ENCODE data around the gene KTI12.
A peak's percentile ranks its signal among the peaks of the same experiment; 100 is the strongest.
"Not testable (repeated sequence)": the region's sequence is repeated elsewhere in the genome, so short reads cannot be mapped to it uniquely, and the experiment has no call there.

Gene KTI12, protein sequence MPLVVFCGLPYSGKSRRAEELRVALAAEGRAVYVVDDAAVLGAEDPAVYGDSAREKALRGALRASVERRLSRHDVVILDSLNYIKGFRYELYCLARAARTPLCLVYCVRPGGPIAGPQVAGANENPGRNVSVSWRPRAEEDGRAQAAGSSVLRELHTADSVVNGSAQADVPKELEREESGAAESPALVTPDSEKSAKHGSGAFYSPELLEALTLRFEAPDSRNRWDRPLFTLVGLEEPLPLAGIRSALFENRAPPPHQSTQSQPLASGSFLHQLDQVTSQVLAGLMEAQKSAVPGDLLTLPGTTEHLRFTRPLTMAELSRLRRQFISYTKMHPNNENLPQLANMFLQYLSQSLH

GRCh38 chr1:52033190-52034049 lies at the start of gene KTI12:
Gene KTI12, minus strand, starts transcription at chr1:52033810. Its CDS starts 49 bp downstream, at chr1:52033761.
- Histone ChIP-seq H3K9ac (ENCODE audit: low read length) (peak within 1 kb of the TSS; percentile 92), H3K36me3 (ENCODE audit: control insufficient read depth, insufficient read depth, low read length) (peaks cover 29% of the 10 kb centered on the region), H3K4me1 (ENCODE audit: control insufficient read depth, insufficient read depth, low read length) (peaks cover 9% of the 10 kb centered on the region), H3K27ac (ENCODE audit: low read depth, low read length) (peak within 1 kb of the TSS; percentile 59), H3K27me3 (ENCODE audit: control insufficient read depth, insufficient read depth, low read length) (no peaks in the 10 kb centered on the region), H3K4me3 (ENCODE audit: low read depth, low read length) (peak within 1 kb of the TSS; percentile 87), H3K9me3 (ENCODE audit: control insufficient read depth, insufficient read depth, low read depth, low read length) (no peaks in the 10 kb centered on the region)

- Histone ChIP-seq H3K9ac (ENCODE audit: low read length) (no peak overlapping the region), H3K36me3 (ENCODE audit: control insufficient read depth, insufficient read depth, low read length) (peaks cover 29% of the 10 kb centered on the region), H3K4me3 (ENCODE audit: low read depth, low read length) (no peak overlapping the region), H3K9me3 (ENCODE audit: control insufficient read depth, insufficient read depth, low read depth, low read length) (no peaks in the 10 kb centered on the region), H3K27ac (ENCODE audit: low read depth, low read length) (0 out of 2 replicates have a peak overlapping the region, but pooled peaks have one; percentile 33), H3K4me1 (ENCODE audit: control insufficient read depth, insufficient read depth, low read length) (no peaks in the 10 kb centered on the region), H3K27me3 (ENCODE audit: control insufficient read depth, insufficient read depth, low read length) (no peaks in the 10 kb centered on the region)
Measured at GRCh38 chr1:52080014-52080415, 46.4 kb upstream of the KTI12 start.

DNA sequence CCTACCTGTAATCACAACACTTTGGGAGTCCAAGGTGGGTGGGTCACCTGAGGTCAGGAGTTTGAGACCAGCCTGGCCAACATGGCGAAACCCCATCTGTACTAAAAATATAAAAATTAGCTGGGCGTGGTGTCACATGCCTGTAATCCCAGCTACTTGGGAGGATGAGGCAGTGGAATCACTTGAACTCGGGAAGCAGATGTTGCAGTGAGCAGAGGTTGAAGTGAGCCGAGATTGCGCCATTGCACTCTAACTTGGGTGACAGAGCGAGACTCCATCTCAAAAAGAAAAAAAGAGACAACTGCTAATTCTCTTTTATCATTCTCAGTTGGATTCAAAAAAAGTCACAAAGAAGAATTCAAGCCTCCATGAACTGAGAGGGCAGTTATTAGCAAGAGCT lies 43.7 kb upstream of the KTI12 start:
- H3K27ac ChIP-seq (ENCODE audit: low read depth, low read length); H3K4me3 ChIP-seq (ENCODE audit: low read depth, low read length); H3K9ac ChIP-seq (ENCODE audit: low read length); H3K27me3 ChIP-seq (ENCODE audit: control insufficient read depth, insufficient read depth, low read length); H3K9me3 ChIP-seq (ENCODE audit: control insufficient read depth, insufficient read depth, low read depth, low read length); H3K4me1 ChIP-seq (ENCODE audit: control insufficient read depth, insufficient read depth, low read length): not testable (repeated sequence)
- H3K36me3 ChIP-seq (ENCODE audit: control insufficient read depth, insufficient read depth, low read length): peaks cover 35% of the 10 kb centered on the region

DNA sequence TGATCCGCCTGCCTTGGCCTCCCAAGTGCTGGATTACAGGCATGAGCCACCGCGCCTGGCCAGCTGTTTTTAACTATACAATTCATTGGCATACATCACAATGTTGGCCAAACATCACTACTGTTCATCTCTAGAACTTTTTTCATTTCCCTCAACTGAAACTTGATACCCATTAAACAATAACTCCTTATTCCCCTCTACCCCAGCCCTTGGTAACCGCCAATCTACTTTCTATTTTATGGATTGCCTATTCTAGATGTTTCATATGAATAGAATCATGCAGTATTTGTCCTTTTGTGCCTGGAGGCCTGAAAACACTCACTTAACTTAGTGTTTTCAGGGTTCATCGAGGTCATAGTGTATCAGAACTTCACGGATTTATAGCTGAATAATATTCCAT lies 38.7 kb upstream of the KTI12 start:
- no peak overlapping the region for H3K4me3 ChIP-seq (ENCODE audit: low read depth, low read length)
- H3K36me3 ChIP-seq (ENCODE audit: control insufficient read depth, insufficient read depth, low read length): peaks cover 43% of the 10 kb centered on the region
- H3K27ac ChIP-seq (ENCODE audit: low read depth, low read length): no peak overlapping the region
- no peaks in the 10 kb centered on the region for H3K9me3 ChIP-seq (ENCODE audit: control insufficient read depth, insufficient read depth, low read depth, low read length)
- H3K9ac ChIP-seq (ENCODE audit: low read length): no peak overlapping the region
- H3K4me1 ChIP-seq (ENCODE audit: control insufficient read depth, insufficient read depth, low read length): no peaks in the 10 kb centered on the region
- H3K27me3 ChIP-seq (ENCODE audit: control insufficient read depth, insufficient read depth, low read length): no peaks in the 10 kb centered on the region

GRCh38 chr1:52070704-52071103 lies 37.1 kb upstream of the KTI12 start:
- H3K27ac ChIP-seq (ENCODE audit: low read depth, low read length): no peak overlapping the region
- peaks cover 54% of the 10 kb centered on the region for H3K36me3 ChIP-seq (ENCODE audit: control insufficient read depth, insufficient read depth, low read length)
- no peaks in the 10 kb centered on the region for H3K27me3 ChIP-seq (ENCODE audit: control insufficient read depth, insufficient read depth, low read length)
- H3K9ac ChIP-seq (ENCODE audit: low read length): no peak overlapping the region
- H3K4me1 ChIP-seq (ENCODE audit: control insufficient read depth, insufficient read depth, low read length): no peaks in the 10 kb centered on the region
- H3K4me3 ChIP-seq (ENCODE audit: low read depth, low read length): no peak overlapping the region
- H3K9me3 ChIP-seq (ENCODE audit: control insufficient read depth, insufficient read depth, low read depth, low read length): no peaks in the 10 kb centered on the region

GRCh38 chr1:52063192-52063591 lies 29.6 kb upstream of the KTI12 start:
- no peaks in the 10 kb centered on the region for H3K27me3 ChIP-seq (ENCODE audit: control insufficient read depth, insufficient read depth, low read length)
- H3K4me3 ChIP-seq (ENCODE audit: low read depth, low read length): no peak overlapping the region
- H3K9ac ChIP-seq (ENCODE audit: low read length): no peak overlapping the region
- H3K27ac ChIP-seq (ENCODE audit: low read depth, low read length): no peak overlapping the region
- peaks cover 76% of the 10 kb centered on the region for H3K36me3 ChIP-seq (ENCODE audit: control insufficient read depth, insufficient read depth, low read length)
- H3K9me3 ChIP-seq (ENCODE audit: control insufficient read depth, insufficient read depth, low read depth, low read length): no peaks in the 10 kb centered on the region
- peaks cover 2% of the 10 kb centered on the region; the same call in 1 of the 2 replicates for H3K4me1 ChIP-seq (ENCODE audit: control insufficient read depth, insufficient read depth, low read length)

DNA sequence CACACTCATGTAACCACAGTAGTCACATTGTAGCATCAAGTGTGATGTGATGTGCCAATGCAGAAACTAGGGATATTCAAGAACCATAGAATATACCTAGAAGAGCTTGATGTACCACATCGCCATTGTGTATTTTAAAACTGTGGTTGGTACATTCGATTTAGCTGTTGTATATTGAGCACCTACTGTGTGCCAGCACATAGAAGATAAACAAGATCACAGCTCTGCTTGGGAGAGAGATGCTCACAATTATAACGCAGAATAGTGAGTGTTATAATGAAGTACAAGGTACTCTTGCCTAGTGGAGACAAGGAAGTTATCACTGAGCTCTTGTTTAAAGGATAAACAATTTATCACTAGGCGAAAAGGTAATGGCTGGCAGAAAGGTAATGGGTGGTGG lies 27.2 kb upstream of the KTI12 start:
- Histone ChIP-seq H3K36me3 (ENCODE audit: control insufficient read depth, insufficient read depth, low read length) (peaks cover 57% of the 10 kb centered on the region), H3K4me1 (ENCODE audit: control insufficient read depth, insufficient read depth, low read length) (peaks cover 14% of the 10 kb centered on the region; the same call in 1 of the 2 replicates), H3K27ac (ENCODE audit: low read depth, low read length) (no peak overlapping the region), H3K9ac (ENCODE audit: low read length) (no peak overlapping the region), H3K27me3 (ENCODE audit: control insufficient read depth, insufficient read depth, low read length) (no peaks in the 10 kb centered on the region), H3K4me3 (ENCODE audit: low read depth, low read length) (no peak overlapping the region), H3K9me3 (ENCODE audit: control insufficient read depth, insufficient read depth, low read depth, low read length) (no peaks in the 10 kb centered on the region)

DNA sequence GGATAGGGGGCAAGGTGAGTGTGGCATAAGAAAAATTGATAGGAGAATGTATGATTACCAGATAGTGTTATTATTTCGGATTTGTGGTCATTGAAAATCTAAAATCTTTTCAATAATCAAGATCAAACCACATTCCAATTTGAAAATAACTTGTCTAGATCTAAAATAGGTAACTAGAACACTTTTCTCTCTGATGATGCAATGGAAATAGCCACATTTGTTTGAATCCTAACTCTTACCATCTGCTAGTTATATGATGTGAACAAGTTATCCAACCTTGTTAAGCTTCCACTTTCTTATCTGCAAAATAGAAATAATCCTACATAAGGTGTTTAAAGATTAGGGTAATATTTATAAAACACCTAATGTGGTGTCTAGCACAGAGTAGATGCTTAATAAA lies 26.3 kb upstream of the KTI12 start:
- no peak overlapping the region for H3K4me3 ChIP-seq (ENCODE audit: low read depth, low read length)
- H3K36me3 ChIP-seq (ENCODE audit: control insufficient read depth, insufficient read depth, low read length): peaks cover 48% of the 10 kb centered on the region

GRCh38 chr1:52059321-52059720 lies 25.7 kb upstream of the KTI12 start:
- Histone ChIP-seq H3K9ac (ENCODE audit: low read length) (no peak overlapping the region), H3K4me1 (ENCODE audit: control insufficient read depth, insufficient read depth, low read length) (peaks cover 14% of the 10 kb centered on the region; the same call in 1 of the 2 replicates), H3K27ac (ENCODE audit: low read depth, low read length) (peak overlapping the region; percentile 32; the same call in 1 of the 2 replicates), H3K9me3 (ENCODE audit: control insufficient read depth, insufficient read depth, low read depth, low read length) (no peaks in the 10 kb centered on the region), H3K4me3 (ENCODE audit: low read depth, low read length) (no peak overlapping the region), H3K36me3 (ENCODE audit: control insufficient read depth, insufficient read depth, low read length) (peaks cover 42% of the 10 kb centered on the region), H3K27me3 (ENCODE audit: control insufficient read depth, insufficient read depth, low read length) (no peaks in the 10 kb centered on the region)

More for the DNA sequence above, 26.3 kb upstream of the KTI12 start:
- H3K27me3 ChIP-seq (ENCODE audit: control insufficient read depth, insufficient read depth, low read length): no peaks in the 10 kb centered on the region
- H3K4me1 ChIP-seq (ENCODE audit: control insufficient read depth, insufficient read depth, low read length): peaks cover 14% of the 10 kb centered on the region; the same call in 1 of the 2 replicates
- no peaks in the 10 kb centered on the region for H3K9me3 ChIP-seq (ENCODE audit: control insufficient read depth, insufficient read depth, low read depth, low read length)
- H3K27ac ChIP-seq (ENCODE audit: low read depth, low read length): no peak overlapping the region
- no peak overlapping the region for H3K9ac ChIP-seq (ENCODE audit: low read length)

GRCh38 chr1:52057876-52058415 lies 24.3 kb upstream of the KTI12 start:
- Histone ChIP-seq H3K9me3 (ENCODE audit: control insufficient read depth, insufficient read depth, low read depth, low read length) (no peaks in the 10 kb centered on the region), H3K4me1 (ENCODE audit: control insufficient read depth, insufficient read depth, low read length) (peaks cover 14% of the 10 kb centered on the region; the same call in 1 of the 2 replicates), H3K27me3 (ENCODE audit: control insufficient read depth, insufficient read depth, low read length) (no peaks in the 10 kb centered on the region), H3K27ac (ENCODE audit: low read depth, low read length) (no peak overlapping the region; the same call in 1 of the 2 replicates), H3K36me3 (ENCODE audit: control insufficient read depth, insufficient read depth, low read length) (peaks cover 29% of the 10 kb centered on the region), H3K4me3 (ENCODE audit: low read depth, low read length) (peak overlapping the region; percentile 95), H3K9ac (ENCODE audit: low read length) (peak overlapping the region; percentile 89)

Data from HUES6 (cell line).